Lower leg skin (tissue), 4 donors: ENCODE results near the gene MATN1. TPM values are rescaled to one million over a fixed set of nuclear protein-coding genes. Genes with fewer than 3 reads are reported as not detected.
A peak's percentile ranks its signal among the peaks of the same experiment; 100 is the strongest.

Experiments
- DNase-seq, 2 donors: peaks; one replicate each; pipeline ENCODE4 v3.0.0-alpha.2; 2019; ENCODE audit warnings: low spot score in 2 of 2
- H3K4me3 ChIP-seq: fragments of 200-600 bp; sonication (generic); 2 replicates; pipeline ENCODE4 v1.5.1; 2017; ENCODE audit warnings: mild to moderate bottlenecking, low read depth; ENCODE audit not compliant: poor library complexity, severe bottlenecking
- POLR2A ChIP-seq, 2 donors: fragments of 450-650 bp; IDR thresholded peaks; one replicate each; pipeline ENCODE4 v1.6.1; 2016 to 2017; ENCODE audit warnings: antibody characterized with exemption in 2 of 2, mild to moderate bottlenecking in 1 of 2, moderate library complexity in 1 of 2
- WGBS, 2 donors: methylation state at CpG; one replicate each; pipeline ENCODE4 v1.1.5; 2018; 5-methylcytosine and 5-hydroxymethylcytosine counted together
- intact Hi-C: fragments of 100-400 bp; cut with DNase I; formaldehyde crosslinking; loops from one replicate; pipeline ENCODE4 v1.15.0; 2023; ENCODE audit warnings: low total_unique reads
- total RNA-seq, 4 donors: library from RNA; depleted of rRNA; stranded (reverse); fragments of >200 nt; gene quantifications; one replicate each; pipeline ENCODE4 v1.1.0, GENCODE V29; 2016
- TF ChIP-seq, protein P1 (sequence below), 3 donors: fragments of 450-650 bp; IDR thresholded peaks; one replicate each; pipeline ENCODE4 v1.5.1; 2016; ENCODE audit warnings: antibody characterized with exemption in 3 of 3, mild to moderate bottlenecking in 3 of 3, moderate library complexity in 2 of 3

Gene MATN1
- total RNA-seq, 4 donors from 2014 or later = not detected

DNA sequence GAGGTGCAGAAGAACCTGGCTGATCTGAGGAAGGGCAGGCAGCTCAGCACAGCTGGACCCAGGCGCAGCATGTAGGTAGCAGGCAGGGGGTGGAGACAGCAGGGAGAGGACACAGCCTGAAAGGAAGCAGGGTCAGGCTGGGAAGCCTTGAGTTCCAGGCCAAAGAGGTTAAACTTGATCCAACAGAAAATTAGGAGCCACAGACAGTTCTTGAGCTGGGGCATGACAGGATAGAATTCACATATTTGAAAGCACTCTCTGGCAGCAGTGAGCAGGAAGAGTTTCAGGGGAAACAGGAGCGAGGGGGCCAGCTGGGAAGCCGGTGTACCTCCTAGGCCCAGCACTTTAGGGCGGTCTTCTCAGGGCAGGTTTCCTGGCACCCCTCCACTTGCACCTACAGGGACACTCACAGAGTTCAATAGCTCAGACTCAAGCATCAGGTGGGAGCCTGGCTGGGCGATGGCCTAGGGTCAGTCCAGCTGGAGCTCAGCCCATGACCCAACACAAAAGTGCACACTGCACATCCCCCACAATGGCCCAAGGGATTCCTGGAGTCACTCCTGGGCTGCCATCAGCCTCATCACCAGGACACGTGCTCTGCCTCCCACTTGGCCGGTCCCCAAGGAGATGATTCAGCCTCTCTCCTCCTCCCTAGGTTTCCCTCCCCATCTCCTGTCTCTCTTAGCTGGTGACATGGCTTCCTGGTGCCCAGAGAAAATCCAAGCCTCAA is 22.7 kb downstream of the MATN1 start:
- WGBS, 2 donors = 42 to 59% methylated on average over 6 to 7 of the region's 7 CpGs
- intact Hi-C loops = loop anchor here (10.0 kb wide), 1 partner anchor 296 kb away; no protein-coding TSS in a partner anchor
- no peak overlapping the region for H3K4me3 ChIP-seq
- peak; percentile 71 to 96 for DNase-seq
- TF ChIP-seq, protein P1, sequence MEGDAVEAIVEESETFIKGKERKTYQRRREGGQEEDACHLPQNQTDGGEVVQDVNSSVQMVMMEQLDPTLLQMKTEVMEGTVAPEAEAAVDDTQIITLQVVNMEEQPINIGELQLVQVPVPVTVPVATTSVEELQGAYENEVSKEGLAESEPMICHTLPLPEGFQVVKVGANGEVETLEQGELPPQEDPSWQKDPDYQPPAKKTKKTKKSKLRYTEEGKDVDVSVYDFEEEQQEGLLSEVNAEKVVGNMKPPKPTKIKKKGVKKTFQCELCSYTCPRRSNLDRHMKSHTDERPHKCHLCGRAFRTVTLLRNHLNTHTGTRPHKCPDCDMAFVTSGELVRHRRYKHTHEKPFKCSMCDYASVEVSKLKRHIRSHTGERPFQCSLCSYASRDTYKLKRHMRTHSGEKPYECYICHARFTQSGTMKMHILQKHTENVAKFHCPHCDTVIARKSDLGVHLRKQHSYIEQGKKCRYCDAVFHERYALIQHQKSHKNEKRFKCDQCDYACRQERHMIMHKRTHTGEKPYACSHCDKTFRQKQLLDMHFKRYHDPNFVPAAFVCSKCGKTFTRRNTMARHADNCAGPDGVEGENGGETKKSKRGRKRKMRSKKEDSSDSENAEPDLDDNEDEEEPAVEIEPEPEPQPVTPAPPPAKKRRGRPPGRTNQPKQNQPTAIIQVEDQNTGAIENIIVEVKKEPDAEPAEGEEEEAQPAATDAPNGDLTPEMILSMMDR (IDR thresholded peaks at IDR 0.05) = no peak
- no peak for TF ChIP-seq POLR2A (IDR thresholded peaks at IDR 0.05)

- intact Hi-C loops = loop anchor here (10.0 kb wide), 1 partner anchor 295 kb away; no protein-coding TSS in a partner anchor
- no peak overlapping the region for H3K4me3 ChIP-seq
- no peak for DNase-seq
- no peak for TF ChIP-seq POLR2A (IDR thresholded peaks at IDR 0.05)
- TF ChIP-seq, protein P1 (IDR thresholded peaks at IDR 0.05) = no peak
- WGBS, 2 donors = 34 to 89% methylated on average over 1 of the region's 1 CpG
These were observed 23.6 kb downstream of the MATN1 start for GRCh38 chr1:30699762-30700161.

- peak in 1 of 2 donors; percentile 82 for DNase-seq
- H3K4me3 ChIP-seq = no peak overlapping the region
- TF ChIP-seq, protein P1 (IDR thresholded peaks at IDR 0.05) = no peak
- TF ChIP-seq POLR2A (IDR thresholded peaks at IDR 0.05) = no peak
- 60 to 61% methylated on average over 10 to 11 of the region's 17 CpGs for WGBS, 2 donors
- intact Hi-C loops = no loop called here
These were observed 24.9 kb downstream of the MATN1 start for GRCh38 chr1:30698401-30698981.

DNA sequence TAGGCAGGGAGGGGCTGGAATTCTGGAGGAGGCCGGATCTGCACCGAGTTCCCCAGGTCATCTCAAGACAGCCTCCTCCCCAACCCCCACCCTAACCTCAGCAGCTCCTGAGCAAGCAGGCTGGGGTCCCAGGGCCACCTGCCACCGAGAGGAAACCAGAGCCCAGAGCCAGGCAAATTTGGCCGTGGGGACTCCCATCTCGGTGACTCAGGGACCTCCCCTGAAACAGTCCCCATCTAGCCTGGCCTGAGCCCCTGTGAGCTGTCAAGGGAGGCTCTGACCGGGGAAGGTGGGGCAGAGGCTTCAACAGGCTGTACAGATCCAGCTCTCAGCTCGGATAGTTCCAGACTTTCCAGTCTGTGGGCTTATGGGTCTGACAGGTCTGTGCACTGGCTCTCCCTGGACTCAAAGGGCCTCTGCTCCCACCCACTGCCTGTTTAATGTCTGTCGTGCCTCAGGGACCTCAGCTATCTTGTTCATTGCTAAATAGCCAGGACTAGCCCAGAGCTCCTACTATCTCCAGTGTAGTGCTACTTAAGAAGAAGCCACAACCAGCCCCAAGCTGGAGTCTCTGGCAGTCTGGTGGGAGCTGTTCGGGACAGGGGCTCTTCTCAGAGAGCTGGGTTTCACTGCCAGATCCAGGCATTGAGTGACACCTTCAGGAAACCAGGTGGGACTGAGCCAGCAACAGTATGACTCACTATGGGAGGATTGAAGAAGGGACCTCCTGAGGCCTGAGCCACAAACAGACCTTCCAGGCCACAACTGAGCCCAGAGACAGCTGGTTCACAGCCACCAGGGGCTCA is 25.6 kb downstream of the MATN1 start:
- TF ChIP-seq, protein P1 (IDR thresholded peaks at IDR 0.05) = no peak
- no peak for TF ChIP-seq POLR2A (IDR thresholded peaks at IDR 0.05)
- no peak overlapping the region for H3K4me3 ChIP-seq
- WGBS, 2 donors = 57 to 63% methylated on average over 7 to 9 of the region's 9 CpGs
- peak in 1 of 2 donors; percentile 88 for DNase-seq
- intact Hi-C loops = no loop called here

DNA sequence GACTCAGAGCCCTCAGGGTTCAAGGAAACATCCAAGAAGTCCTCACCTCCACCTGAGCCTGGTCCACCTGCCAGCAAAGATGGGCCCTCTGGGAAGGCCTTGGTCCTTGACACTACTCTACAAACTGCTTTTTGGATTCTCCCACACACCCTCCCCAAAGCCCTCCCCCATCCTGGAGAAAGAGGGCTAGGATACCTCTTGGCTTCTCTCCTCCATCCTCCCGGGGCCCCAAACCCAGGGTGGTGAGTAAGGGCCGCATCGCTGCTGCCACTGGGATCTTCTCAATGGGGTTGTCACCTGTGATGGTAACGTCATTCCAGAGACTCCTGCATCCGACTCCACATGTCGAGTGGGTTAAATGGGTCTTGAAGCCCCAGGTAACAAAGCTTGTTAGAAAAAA is 26.6 kb downstream of the MATN1 start:
- intact Hi-C loops = no loop called here
- no peak overlapping the region for H3K4me3 ChIP-seq
- TF ChIP-seq POLR2A (IDR thresholded peaks at IDR 0.05) = no peak
- TF ChIP-seq, protein P1 (IDR thresholded peaks at IDR 0.05) = no peak
- DNase-seq = peak in 1 of 2 donors; percentile 84
- 92 to 94% methylated on average over 6 of the region's 6 CpGs for WGBS, 2 donors
